ENCODE data around the gene NDUFA7. TPM values are rescaled to one million over a fixed set of nuclear protein-coding genes. Genes with fewer than 3 reads are reported as not detected.

The NDUFA7 gene
- total RNA-seq, 2 donors from 2014 or later, result 39.6 to 52.6 TPM

GRCh38 chr19:8334458-8335342, 13.5 kb upstream of the NDUFA7 start:
- peak overlapping the region in 1 of 2 donors; percentile 23 for H3K27ac ChIP-seq
- intact Hi-C loops (cut with DNase I), result no loop called here
- H3K36me3 ChIP-seq, result no peaks in the 10 kb centered on the region
- no peaks in the 10 kb centered on the region for H3K27me3 ChIP-seq (replicated peaks; ENCODE audit: insufficient read depth)
- H3K4me3 ChIP-seq, result peak overlapping the region; percentile 21 to 41
- whole genome bisulfite sequencing, result 11% methylated on average over 87 of the region's 117 CpGs
- TF ChIP-seq POLR2A (IDR thresholded peaks at IDR 0.05) (no peak), POLR2AphosphoS5 (IDR thresholded peaks at IDR 0.05) (no peak)
- TF ChIP-seq, protein P1, sequence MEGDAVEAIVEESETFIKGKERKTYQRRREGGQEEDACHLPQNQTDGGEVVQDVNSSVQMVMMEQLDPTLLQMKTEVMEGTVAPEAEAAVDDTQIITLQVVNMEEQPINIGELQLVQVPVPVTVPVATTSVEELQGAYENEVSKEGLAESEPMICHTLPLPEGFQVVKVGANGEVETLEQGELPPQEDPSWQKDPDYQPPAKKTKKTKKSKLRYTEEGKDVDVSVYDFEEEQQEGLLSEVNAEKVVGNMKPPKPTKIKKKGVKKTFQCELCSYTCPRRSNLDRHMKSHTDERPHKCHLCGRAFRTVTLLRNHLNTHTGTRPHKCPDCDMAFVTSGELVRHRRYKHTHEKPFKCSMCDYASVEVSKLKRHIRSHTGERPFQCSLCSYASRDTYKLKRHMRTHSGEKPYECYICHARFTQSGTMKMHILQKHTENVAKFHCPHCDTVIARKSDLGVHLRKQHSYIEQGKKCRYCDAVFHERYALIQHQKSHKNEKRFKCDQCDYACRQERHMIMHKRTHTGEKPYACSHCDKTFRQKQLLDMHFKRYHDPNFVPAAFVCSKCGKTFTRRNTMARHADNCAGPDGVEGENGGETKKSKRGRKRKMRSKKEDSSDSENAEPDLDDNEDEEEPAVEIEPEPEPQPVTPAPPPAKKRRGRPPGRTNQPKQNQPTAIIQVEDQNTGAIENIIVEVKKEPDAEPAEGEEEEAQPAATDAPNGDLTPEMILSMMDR (IDR thresholded peaks at IDR 0.05), result no peak
- H3K4me1 ChIP-seq (replicated peaks), result no peaks in the 10 kb centered on the region
- H3K9me3 ChIP-seq, result no peaks in the 10 kb centered on the region
- peak; percentile 40 for DNase-seq (ENCODE audit: low spot score)

DNA sequence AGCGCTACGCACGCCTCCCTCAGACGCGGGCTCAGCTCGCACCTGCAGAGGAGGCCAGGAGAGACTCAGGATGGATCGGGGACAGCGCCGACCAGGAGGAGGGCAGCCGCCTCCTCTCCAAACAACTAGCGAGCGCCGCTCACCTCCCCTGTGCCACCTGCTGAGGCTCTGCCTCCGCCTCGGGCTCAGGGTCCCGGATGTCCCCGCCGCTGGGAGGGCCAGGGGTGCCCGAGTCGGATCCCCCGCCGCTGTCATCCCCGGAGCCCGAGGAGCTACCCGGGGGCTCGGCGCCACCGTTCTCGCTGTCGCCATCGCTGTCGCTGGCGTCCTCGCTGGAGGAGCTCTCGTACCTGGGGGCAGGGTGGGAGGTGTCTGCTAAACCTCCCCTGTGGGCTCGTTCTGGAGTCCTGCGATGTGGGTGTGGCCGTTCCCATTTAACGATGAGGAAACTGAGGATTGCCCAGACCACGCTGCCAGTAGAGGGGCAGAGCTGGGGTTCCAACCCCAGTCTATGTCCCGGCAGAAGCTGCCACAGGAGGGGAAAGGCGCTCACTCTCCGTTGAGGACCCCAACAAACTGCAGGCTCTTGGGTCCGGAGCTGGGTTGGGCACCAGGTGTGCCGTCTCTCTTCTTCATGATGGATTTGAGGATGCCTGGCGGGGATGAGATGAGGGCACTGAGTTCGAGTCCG, 12.7 kb upstream of the NDUFA7 start:
- H3K27ac ChIP-seq, result no peak overlapping the region
- no peaks in the 10 kb centered on the region for H3K4me1 ChIP-seq (replicated peaks)
- H3K36me3 ChIP-seq, result no peaks in the 10 kb centered on the region
- 9% methylated on average over 47 of the region's 48 CpGs for WGBS
- H3K27me3 ChIP-seq (replicated peaks; ENCODE audit: insufficient read depth), result no peaks in the 10 kb centered on the region
- no peak overlapping the region for H3K4me3 ChIP-seq
- DNase-seq (ENCODE audit: low spot score), result no peak
- no peaks in the 10 kb centered on the region for H3K9me3 ChIP-seq
- TF ChIP-seq POLR2AphosphoS5 (IDR thresholded peaks at IDR 0.05) (no peak), POLR2A (IDR thresholded peaks at IDR 0.05) (no peak)
- TF ChIP-seq, protein P1 (IDR thresholded peaks at IDR 0.05), result no peak
- intact Hi-C loops (cut with DNase I), result no loop called here

DNA sequence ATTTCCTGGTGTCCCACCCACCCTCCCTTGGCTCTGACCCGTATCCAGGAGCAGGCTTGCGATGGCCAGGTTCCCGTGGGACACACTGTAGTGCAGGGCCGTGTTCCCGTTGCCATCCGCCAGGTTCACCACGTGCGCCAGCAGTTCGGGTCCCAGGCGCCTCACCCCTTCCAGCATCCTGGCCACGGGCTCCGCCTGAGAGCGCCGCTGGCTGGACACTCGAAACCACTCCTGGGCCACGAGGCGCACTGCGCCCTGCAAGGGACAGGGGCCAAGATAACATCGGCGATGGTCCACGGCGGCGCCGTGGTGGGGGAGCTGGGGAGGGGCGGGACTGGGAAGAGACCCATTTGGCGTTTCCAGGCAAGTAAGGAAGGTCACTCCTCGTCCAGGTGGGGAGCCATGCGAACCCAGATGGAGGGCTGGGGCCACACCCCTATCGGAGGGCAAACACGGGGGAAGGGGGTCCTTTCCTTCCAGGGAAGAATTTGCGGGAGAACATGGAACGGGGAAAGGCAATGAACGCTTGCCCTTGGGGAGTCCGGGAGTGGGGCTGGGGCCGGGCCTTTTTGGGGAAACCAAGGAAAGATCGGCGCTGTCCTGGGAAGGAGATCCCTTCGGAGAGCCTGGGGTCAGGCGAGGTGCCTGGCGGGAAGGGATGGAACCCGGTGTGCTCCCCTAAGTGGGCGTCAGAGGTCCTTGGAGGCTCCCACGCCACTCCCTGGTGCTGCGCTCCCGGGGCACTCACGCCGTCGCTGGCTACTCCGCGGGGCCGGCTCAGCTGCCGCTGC, 12.0 kb upstream of the NDUFA7 start:
- intact Hi-C loops (cut with DNase I), result no loop called here
- no peak overlapping the region for H3K4me3 ChIP-seq
- H3K4me1 ChIP-seq (replicated peaks), result no peaks in the 10 kb centered on the region
- 11% methylated on average over 51 of the region's 52 CpGs for WGBS
- H3K27me3 ChIP-seq (replicated peaks; ENCODE audit: insufficient read depth), result no peaks in the 10 kb centered on the region
- no peak for DNase-seq (ENCODE audit: low spot score)
- no peak overlapping the region for H3K27ac ChIP-seq
- TF ChIP-seq POLR2AphosphoS5 (IDR thresholded peaks at IDR 0.05) (no peak), POLR2A (IDR thresholded peaks at IDR 0.05) (no peak)
- TF ChIP-seq, protein P1 (IDR thresholded peaks at IDR 0.05), result no peak
- no peaks in the 10 kb centered on the region for H3K9me3 ChIP-seq
- no peaks in the 10 kb centered on the region for H3K36me3 ChIP-seq

DNA sequence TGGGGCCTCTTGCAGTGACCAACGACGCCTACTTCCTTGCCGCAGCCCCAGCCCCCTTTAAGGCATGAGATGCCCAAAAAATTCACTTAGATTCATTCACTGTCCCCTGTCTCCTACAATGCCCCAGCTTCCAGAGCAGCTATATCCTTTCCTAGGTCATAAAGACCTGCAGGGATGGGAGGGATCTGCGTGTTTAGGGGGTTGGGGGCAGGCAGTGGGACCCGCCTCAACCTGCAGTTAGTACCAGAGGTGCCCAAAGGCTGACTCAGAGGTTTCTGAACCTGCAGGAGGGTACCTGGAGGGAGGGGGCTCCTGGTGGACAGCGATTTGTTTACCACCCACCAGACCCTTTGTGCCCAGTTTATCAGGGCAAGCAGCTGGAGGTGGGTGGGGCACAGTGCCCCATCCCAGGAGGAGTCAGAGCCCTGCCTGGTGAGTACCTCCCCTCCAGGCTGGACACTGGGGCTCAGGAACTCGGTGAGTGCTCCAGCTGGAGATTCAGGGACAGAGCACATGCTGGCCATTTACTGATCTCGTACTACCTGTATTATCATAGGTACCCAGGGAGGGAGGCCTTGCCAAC, 10.2 kb upstream of the NDUFA7 start:
- WGBS, result 64% methylated on average over 8 of the region's 8 CpGs
- no peak overlapping the region for H3K27ac ChIP-seq
- no peaks in the 10 kb centered on the region for H3K9me3 ChIP-seq
- H3K36me3 ChIP-seq, result no peaks in the 10 kb centered on the region
- TF ChIP-seq POLR2AphosphoS5 (IDR thresholded peaks at IDR 0.05) (no peak), POLR2A (IDR thresholded peaks at IDR 0.05) (no peak)
- TF ChIP-seq, protein P1 (IDR thresholded peaks at IDR 0.05), result no peak
- intact Hi-C loops (cut with DNase I), result no loop called here
- H3K27me3 ChIP-seq (replicated peaks; ENCODE audit: insufficient read depth), result no peaks in the 10 kb centered on the region
- no peaks in the 10 kb centered on the region for H3K4me1 ChIP-seq (replicated peaks)
- no peak for DNase-seq (ENCODE audit: low spot score)
- H3K4me3 ChIP-seq, result no peak overlapping the region
